GM12892 (cell line): ENCODE results near the gene ARSB.
A peak's percentile ranks its signal among the peaks of the same experiment; 100 is the strongest.

Experiments used
- DNase-seq: peaks from one replicate; pipeline ENCODE4 v3.0.0; 2011; ENCODE audit not compliant: insufficient read length
- FAIRE-seq: peaks from 2 replicates; lab custom pipeline; 2011; peaks lifted over from hg19 to GRCh38; lab: Jason Lieb, UNC
- POLR2A ChIP-seq: IDR thresholded peaks from 2 replicates; pipeline ENCODE4 v1.6.1; 2011; ENCODE audit warnings: low read depth, low read length, control low read depth
- POLR2AphosphoS5 ChIP-seq: IDR thresholded peaks from 2 replicates; pipeline ENCODE4 v1.6.1; 2011; ENCODE audit warnings: low read depth, low read length, control low read depth
- TAF1 ChIP-seq: IDR thresholded peaks from 2 replicates; pipeline ENCODE4 v1.6.1; 2011; ENCODE audit warnings: low read depth, mild to moderate bottlenecking, control low read depth, low read length, borderline replicate concordance

ARSB gene

DNA sequence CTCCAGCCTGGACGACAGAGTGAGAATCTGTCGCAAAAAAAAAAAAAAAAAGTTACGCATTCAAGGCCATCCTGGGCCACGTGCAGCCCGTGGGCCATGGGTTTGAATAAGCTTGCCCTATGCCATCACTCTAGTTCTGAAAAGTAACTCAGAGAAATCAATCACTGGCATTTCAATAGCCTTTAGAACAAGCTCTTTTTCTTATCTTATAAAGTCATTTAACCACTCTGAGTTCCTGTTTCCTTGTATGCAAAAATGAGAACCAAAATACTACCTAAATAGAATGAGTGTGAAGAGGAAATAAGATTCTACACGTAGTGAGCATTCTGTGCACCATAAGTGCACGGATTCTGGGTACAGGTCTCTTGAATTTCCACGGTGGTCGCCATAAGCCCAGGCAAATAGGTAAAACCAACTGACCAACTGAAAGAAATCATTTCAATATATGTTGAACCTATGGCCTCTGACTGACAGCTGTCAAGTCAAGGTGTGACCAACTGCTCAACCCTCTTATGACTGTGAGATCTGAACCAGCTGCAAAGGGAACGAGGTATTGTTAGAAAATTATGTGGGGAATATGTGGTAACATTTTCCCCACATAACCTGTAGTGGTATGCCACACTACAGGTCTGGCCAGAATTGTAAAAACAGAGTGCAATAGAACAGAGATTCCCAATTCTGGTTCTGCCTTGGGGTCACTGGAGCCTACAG is 192.6 kb downstream of the ARSB start:
- DNase-seq (no peak), FAIRE-seq (peak; percentile 77)
- TF ChIP-seq TAF1 = no peak
- TF ChIP-seq POLR2A = no peak
- TF ChIP-seq POLR2AphosphoS5 = no peak

DNA sequence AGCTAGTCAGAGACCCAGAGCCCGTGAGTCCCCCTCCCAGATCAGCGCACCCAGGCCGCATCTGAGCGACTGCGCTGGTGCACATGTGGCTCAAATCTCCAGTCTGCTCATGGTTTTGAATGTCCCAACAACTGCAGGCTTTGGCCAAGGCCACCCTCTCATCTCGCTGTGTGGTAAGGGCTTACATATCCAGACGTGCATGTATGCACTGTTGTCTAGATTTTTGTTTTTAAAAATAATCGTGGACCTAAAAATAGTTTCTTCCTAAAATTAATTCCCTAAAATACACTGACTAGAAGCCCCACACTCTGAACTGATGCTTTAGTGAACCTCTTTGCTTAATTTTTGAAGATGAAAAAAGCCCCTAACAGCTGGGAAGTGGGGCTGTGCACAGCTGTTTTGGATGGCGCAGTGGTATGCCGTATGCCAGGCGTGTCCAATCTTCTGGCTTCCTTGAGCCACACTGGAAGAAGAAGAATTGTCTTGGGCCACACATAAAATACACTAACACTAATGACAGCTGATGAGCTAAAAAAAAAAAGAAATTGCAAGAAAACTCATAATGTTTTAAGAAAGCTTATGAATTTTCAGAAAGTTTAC is 193.5 kb downstream of the ARSB start:
- DNase-seq (no peak), FAIRE-seq (no peak)
- TF ChIP-seq POLR2AphosphoS5 (no peak), TAF1 (no peak), POLR2A (no peak)

DNA sequence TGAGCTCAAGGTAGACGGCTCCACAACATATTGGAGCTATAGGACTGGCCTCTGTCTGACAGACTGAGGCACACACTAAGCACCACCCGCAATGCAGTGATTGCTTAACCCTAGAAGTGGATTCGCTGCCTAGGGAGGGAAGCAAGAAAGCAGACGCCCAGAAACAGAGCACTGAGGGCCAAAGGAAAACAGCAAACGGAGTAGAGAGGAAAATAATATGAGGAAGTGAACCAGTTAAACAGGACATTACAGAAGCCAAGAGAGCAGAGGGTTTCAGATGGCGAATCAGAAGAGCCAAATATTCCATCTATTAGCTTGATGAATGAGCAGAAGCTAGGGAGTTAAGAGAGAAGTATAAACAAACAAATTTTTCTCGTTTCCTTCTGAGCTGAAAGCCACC is 197.3 kb downstream of the ARSB start:
- TF ChIP-seq POLR2A (no peak), TAF1 (no peak), POLR2AphosphoS5 (no peak)
- DNase-seq (no peak), FAIRE-seq (no peak)

DNA sequence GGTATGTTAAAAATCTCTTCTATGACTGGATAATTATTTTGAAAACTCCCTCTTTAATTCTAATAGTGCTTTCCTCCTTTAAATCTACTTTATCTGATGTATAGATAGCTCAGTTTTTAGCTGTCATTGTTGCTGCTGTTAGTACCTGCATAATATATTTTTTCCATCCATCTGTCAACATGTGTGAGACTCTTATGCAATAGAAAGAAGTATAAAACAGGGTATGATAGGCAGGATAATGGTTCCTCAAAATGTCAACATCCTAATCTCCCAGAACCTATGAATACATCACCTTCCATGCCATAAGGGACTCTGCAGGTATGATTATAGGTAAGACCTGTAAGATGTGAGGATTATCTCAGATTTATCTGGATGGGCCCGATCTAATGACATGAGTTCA is 199.7 kb downstream of the ARSB start:
- FAIRE-seq (no peak), DNase-seq (no peak)
- TF ChIP-seq TAF1 (no peak), POLR2AphosphoS5 (no peak), POLR2A (no peak)

DNA sequence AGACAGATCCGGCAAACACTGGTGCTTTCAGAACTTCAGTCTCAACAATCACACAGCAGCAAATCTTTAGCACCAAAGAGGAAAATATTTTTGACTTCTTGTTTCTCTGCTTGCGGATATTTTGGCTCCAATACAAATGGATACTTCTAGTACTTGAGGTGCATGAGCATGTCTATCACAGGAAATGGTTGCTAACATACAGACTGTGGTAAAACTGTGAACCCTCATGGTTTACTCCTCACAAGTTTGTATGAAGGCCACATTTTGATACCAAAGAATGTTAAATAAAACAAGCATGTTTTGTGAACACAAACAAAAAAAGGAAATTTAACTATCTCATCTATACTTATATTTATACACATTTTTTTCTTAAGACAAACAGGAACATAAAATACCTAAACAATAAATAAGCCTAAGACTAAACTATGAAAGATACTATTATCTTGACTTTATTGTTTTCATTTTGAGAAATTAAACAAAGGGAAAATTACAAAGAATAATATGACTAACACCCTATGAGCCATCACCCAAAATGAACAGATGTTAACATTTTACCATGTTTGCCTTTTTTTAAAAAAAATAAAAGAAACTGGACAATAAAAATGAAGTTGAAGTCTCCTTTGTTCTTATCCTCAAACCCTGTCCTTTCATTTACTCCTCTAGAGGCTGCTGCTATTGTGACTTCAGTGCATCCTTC is 201.5 kb downstream of the ARSB start:
- FAIRE-seq = no peak
- TF ChIP-seq POLR2A (no peak), TAF1 (no peak), POLR2AphosphoS5 (no peak)
- DNase-seq = no peak

DNA sequence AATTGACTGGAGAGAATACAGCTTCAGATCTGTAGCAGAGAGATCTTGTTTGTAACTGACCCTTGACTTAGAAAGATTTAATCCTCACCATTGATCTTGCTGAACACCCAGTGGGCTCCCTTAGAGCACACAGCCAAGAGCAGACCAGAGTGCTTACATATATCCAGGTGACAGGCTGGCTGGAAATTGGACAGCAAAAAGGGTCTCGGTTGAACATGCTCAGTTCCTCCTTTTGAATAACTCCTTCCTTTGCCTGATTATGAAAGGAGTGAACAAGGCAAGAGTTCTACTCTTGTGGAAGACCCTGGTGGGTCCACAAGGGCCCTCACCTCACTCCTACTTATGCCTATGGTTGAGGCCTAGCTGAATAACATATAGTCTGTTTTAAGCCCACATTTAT is 202.4 kb downstream of the ARSB start:
- DNase-seq (no peak), FAIRE-seq (no peak)
- TF ChIP-seq TAF1 (no peak), POLR2A (no peak), POLR2AphosphoS5 (no peak)

DNA sequence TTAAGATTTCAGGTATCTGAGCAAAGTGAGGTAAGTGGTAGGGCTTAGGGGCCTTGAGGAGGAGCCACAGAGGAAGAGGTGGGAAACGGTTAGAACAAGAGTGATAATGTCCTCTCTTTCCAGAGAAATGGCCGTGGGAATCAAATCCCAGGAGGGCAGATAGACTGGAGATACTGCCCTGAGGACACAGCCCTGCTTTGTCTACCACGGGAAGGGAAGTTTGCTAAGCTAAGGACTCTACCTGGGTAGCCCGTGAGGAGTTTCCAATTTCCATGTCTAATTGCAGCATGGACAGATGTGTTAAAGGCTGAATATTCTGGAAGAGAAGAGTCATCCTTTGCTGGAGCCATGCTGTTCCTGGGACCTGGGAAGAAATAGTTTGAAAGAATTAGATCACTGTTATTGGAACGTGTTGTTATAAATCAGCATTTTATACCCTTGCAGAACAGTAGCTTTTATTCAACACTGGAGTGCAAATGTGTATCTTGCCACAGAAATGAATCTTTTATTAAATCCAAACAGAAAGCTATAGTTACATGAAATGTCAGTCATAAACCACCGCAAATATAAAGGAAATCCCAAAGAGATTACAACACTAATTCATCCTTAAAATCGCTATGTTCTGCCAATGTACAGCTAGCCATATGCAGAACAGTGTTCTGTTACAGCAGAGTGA is 203.4 kb downstream of the ARSB start:
- FAIRE-seq (no peak), DNase-seq (no peak)
- TF ChIP-seq POLR2AphosphoS5 = no peak
- TF ChIP-seq POLR2A = no peak
- no peak for TF ChIP-seq TAF1

DNA sequence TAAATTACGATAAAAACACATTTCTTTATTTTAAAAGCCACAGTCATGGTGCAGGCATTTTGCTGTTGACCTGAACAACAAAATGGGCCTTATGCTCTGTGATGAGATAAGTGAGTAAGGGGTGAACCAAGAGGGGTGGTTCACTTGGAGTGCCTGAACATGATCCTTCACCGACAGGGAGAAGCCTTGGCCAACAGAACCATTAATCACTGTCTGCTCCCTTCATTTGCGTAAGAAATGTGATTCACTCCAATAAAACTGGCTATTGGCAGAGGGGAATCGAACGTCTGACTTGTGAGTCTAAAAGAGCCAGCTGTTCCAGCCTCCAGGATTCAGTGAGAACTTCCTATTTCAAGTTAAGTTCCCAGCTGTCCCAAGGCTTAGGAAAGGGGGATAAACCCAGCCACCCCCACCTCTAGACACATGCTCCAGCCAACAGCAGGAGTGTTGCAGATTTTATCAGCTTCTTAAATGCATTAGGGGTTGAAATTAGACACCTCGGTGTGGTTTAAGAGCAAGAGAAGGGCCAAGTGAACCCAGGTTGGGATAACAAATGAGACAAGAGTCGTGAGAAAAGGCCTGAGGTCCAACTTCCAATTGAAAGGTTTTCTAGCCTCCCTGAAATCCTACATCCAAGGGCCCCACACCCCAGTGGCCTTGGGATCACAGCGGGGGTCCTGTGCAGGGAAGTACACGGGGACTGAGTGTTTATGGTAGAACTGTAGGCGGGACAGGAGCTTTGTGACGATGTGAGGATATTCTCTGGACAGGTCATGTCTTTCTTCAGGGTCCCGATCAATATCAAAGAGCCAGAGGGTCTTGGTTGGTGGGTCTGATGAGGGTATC is 205.1 kb downstream of the ARSB start:
- DNase-seq (no peak), FAIRE-seq (no peak)
- TF ChIP-seq POLR2AphosphoS5 (no peak), TAF1 (no peak), POLR2A (no peak)

DNA sequence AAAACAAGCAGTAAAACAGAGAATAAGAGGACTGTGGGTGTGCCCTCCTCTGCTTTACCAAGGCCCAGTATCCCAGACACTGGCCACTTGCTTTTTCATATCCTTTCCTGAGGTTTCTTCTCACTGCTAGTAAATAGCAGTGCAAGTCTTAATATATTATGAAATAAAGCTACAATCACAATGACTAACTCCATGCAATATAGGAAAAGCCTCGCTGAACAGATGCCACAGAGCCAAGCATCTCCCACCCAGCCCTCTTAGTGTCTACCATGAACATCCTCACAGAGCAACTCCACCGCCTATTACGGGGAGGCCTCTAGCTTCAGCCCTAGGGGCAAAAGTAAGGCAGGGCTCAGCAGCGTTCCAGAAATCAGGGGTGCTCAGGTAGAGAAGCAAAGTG is 205.8 kb downstream of the ARSB start:
- FAIRE-seq (no peak), DNase-seq (no peak)
- TF ChIP-seq POLR2AphosphoS5 = no peak
- TF ChIP-seq POLR2A = no peak
- no peak for TF ChIP-seq TAF1

DNA sequence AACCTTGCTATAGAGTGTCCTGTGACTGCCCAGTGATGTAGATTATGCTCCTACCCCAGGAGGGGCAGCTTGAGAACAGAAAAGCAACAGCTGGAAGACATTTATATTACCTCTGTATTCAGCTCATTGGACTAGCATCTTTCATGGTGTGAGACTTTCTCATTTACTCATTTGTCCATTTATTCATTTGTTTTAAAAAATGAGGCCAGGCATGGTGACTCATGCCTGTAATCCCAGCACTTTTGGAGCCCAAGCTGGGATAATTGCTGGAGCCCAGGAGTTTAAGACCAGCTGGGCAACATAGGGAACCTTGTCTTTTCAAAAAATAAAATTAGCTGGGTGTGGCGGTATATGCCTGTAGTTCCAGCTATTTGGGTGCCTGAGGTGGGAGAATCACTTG is 206.6 kb downstream of the ARSB start:
- FAIRE-seq (no peak), DNase-seq (no peak)
- TF ChIP-seq TAF1 = no peak
- no peak for TF ChIP-seq POLR2A
- no peak for TF ChIP-seq POLR2AphosphoS5

DNA sequence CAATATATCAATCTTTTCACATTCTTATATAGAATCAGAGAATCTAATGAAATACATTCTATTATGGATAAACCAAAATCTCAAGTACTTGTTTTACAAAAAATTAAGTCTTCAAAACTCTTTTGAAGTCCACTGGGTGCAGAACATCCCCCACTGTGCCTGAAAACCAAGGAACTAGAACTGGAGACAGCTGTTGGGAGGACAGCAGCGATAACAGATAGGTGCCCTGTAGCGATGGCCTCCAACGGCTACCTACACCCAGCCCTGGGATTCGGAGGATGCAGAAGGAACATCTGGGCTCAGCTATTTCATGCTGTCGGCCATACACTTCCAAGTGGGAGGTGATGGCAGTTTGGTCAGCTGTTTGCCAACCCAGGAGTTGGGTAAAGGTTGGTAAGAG is 207.2 kb downstream of the ARSB start:
- FAIRE-seq = no peak
- no peak for DNase-seq
- no peak for TF ChIP-seq POLR2A
- no peak for TF ChIP-seq POLR2AphosphoS5
- TF ChIP-seq TAF1 = no peak

DNA sequence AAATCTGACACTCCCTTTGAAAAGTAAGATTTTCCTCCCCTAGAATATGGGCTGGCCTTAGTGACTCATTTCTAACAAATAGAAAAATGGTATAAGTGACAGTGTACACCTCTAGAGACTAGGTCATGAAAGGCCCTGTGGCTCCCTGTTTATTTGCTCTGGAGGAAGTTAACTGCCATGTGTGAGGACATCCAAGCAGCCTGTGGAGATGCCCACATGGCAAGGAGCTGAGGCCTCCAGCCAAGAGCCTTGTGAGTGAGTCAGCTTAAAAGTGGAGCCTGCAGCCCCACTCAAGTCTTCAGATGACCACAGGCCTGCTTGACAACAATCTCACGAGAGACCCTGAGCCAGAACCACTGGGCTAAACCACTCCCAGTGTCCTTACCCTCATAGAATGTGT is 208.5 kb downstream of the ARSB start:
- no peak for DNase-seq
- TF ChIP-seq POLR2A = no peak
- FAIRE-seq = no peak
